OCI-M2 (cell line): ENCODE measurements around the gene IL12RB1.
"Not testable (repeated sequence)": the region's sequence is repeated elsewhere in the genome, so short reads cannot be mapped to it uniquely, and the experiment has no call there.

ENCODE experiments used
- DNase-seq: peaks from one replicate; lab custom pipeline; 2025; ENCODE audit not compliant: unreplicated experiment; lab: John Stamatoyannopoulos, UW

IL12RB1 gene

GRCh38 chr19:18090545-18091216, 3.9 kb upstream of the IL12RB1 start:
- DNase-seq = no peak

DNA sequence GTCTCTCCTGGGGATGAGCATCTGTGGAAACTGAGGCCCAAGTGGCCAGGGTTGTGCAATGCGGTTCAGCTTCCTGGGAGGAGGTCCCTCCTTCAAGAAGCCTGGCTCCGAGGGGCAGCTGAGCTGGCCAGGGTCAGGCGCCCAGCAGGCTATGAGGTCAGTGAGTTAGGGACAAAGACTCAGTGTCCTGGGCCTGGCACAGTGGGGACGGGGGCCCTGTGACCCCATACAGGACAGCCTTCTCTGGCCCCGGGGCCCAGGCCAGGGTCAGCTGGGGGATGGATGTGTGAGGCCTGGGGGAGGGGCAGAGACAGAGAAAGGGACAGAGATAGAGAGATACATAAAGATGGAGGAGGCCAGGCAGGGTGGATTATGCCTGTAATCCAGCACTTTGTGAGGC, 3.0 kb upstream of the IL12RB1 start:
- no peak for DNase-seq

- DNase-seq = not testable (repeated sequence)
Observed at GRCh38 chr19:18089096-18089541, 2.4 kb upstream of the IL12RB1 start.

GRCh38 chr19:18085702-18086457, 854 bp downstream of the IL12RB1 start:
- no peak for DNase-seq

DNA sequence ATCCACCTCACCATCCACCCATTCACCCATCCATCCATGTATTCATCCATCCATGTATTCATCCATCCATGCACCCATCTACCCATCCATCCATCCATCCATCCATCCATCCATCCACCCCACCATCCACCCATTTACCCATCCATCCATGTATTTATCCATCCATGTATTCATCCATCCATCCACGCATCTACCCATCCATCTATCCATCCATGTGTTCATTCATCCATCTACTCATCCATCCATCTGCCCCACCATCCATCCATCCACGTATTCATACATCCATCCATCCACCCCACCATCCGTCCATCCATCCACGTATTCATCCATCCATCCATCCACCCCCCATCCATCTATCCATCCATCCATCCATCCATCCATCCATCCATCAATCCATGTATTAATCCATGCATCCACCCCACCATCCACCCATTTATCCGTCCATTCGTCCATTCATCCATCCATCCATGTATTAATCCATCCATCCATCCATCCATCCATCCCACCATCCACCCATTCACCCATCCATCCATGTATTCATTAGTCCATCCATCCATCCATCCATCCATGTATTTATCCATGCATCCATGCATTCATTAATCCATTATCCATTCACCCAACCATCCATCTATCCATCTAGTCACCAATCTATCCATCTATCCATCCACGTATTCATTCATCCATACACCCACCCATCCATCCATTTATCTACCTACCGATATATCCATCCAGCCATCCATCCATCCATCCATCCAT, 2.6 kb downstream of the IL12RB1 start:
- DNase-seq = no peak

- no peak for DNase-seq
Observed at GRCh38 chr19:18074192-18074591, 12.5 kb downstream of the IL12RB1 start.

- no peak for DNase-seq
Observed at GRCh38 chr19:18073197-18073596, 13.5 kb downstream of the IL12RB1 start.

- no peak for DNase-seq
Observed at GRCh38 chr19:18072335-18072734, 14.4 kb downstream of the IL12RB1 start.

- no peak for DNase-seq
Observed at GRCh38 chr19:18070181-18070580, 16.6 kb downstream of the IL12RB1 start.

GRCh38 chr19:18069383-18069782, 17.4 kb downstream of the IL12RB1 start:
- DNase-seq = no peak

DNA sequence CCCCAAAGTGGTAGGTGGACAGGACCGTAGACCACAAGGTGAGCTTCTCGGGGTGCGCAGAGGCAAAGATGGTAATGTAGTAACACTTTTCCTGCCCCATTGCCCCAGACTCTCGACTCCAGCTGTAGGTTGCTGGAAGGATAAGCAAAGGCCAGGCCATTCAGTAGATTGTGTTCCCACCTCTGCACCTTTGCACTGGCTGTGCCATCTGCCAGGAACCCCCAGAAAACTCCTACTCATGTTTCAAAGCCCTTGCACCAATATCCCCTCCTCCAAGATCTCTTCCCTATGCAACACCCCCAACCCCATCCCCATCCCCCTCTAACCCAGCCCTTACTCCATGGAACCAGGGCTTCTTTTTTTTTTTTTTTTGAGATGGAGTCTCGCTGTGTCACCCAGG, 18.3 kb downstream of the IL12RB1 start:
- no peak for DNase-seq

DNA sequence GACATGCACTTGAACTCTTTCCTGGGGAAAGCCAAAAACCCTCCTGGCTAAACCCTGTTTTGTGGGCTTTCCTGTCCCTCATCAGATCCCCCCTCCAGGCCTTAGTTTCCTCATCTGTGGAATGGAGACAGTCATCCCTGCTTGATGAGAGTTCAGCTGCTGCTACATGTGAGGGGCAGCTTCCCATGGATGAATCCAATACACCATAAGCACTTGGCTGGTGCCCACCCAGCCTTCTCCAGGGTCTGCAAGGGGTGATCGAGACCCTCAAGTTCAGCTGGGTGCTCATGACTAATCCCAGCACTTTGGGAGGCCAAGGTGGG, 21.6 kb downstream of the IL12RB1 start:
- no peak for DNase-seq

DNA sequence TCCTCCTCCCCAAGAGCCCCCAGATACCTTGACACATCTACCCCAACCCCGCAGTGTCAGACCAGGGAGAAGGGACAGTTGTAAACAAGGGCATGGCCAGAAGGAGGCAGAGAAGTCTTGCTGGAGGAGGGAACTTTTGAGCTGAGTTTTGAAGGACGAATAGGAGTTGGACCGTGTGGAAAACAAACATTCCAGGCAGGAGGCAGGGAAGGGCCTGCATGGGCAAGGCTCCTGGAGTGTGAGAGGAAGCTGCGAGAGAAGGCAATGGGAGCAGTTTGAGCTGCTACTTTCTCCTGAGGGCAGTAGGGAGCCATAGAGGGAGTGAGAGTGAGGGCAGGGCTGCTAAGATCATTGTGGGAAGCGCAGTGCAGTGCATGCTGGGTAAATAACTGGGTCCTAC, 23.3 kb downstream of the IL12RB1 start:
- DNase-seq = no peak

GRCh38 chr19:18062028-18062427, 24.7 kb downstream of the IL12RB1 start:
- DNase-seq = no peak

- no peak for DNase-seq
Observed at GRCh38 chr19:18060472-18060871, 26.3 kb downstream of the IL12RB1 start.

DNA sequence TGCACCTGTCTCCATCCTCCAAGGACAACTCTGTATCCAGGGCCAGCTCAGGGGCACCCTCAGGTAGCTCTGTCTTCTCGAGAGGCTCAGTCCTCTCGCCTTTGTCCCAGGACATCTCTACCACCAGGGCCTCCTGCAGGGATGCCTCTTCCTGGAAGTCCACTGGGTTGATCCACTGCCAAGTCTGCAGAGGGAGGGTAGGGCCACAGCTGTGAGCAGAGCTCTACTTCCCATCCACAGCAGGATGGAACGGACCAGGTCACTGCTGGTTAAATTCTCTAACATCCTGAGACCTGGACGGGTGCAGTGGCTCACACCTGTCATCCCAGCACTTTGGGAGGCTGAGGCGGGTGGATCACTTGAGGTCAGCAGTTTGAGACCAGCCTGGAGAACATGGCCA, 26.8 kb downstream of the IL12RB1 start:
- no peak for DNase-seq

DNA sequence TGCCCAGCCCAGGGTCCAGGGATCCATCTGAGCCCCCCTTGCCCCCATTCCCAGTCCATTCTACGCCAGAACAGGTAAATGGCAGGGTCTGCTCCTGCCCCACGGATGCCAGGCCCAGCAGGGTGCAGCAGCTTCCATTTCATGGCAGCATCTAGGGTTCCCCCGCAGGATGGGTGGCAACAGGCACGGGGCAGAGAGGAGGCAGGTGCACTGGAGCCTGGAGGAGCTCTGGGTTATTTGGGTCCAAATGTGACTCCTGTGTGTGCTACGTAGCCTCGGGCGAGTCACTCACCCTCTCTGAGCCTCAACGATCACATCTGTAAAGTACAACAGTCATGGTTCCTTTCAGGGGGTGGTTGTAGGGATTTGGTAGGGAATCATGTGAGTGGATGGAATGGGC, 27.4 kb downstream of the IL12RB1 start:
- DNase-seq = no peak

- peak; percentile 62 for DNase-seq
Observed at GRCh38 chr19:18058208-18059009, 28.3 kb downstream of the IL12RB1 start.

GRCh38 chr19:18057557-18057956, 29.2 kb downstream of the IL12RB1 start:
- no peak for DNase-seq

DNA sequence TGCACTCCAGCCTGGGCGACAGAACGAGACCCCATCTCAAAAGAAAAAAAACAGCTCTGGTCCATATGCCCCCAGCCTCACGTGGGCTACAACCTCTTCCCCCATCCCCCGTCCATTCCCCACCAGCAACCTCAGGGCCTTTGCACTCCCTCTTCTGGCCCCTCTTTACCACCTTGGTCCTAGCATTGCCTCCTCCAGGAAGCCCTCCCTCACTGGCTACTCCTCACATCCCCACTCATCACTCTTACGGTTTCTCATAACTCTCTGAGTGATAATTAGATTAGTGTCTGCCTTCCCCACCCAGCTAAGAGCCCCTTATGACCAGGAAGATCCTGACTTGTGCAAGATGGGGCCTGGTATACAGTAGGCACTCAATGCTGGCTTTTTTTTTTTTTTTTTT, 30.8 kb downstream of the IL12RB1 start:
- no peak for DNase-seq

GRCh38 chr19:18053576-18054219, 33.0 kb downstream of the IL12RB1 start:
- no peak for DNase-seq
